ENCODE data around the gene AKR1E2. TPM values are rescaled to one million over a fixed set of nuclear protein-coding genes. Genes with fewer than 3 reads are reported as not detected.

Gene AKR1E2
- total and polyA plus RNA-seq, 2 of the 8 experiments (the other 6 are each of a cell fraction or from before 2014, with no cell fraction given), result 2.6 to 3.5 TPM

- no peak overlapping the region for H3K9ac ChIP-seq (replicated peaks in 1 of 4; ENCODE audit: extremely low read depth in 1 of 4, low read depth in 3 of 4, low read length in 3 of 4)
- no peak overlapping the region for H2BK12ac ChIP-seq (ENCODE audit: low read depth, low read length)
- H2AK5ac ChIP-seq (ENCODE audit: low read depth, low read length), result no peak overlapping the region
- H2AFZ ChIP-seq (ENCODE audit: low read length), result no peak overlapping the region; the same call in 1 of the 2 replicates
- no peak overlapping the region for H3K23ac ChIP-seq (ENCODE audit: insufficient read length)
- no peak overlapping the region for H3K4ac ChIP-seq (replicated peaks; ENCODE audit: insufficient read length, low read depth, low read length)
- no peaks in the 10 kb centered on the region for H3K4me1 ChIP-seq (replicated peaks in 1 of 4; ENCODE audit: control insufficient read depth in 3 of 4, insufficient read depth in 4 of 4, low read length in 3 of 4)
- H4K5ac ChIP-seq (ENCODE audit: insufficient read length, low read depth, low read length), result no peak overlapping the region
- CTCF ChIA-PET (ENCODE audit: partially characterized antibody), result interaction anchor here (1.4 to 1.5 kb wide), 2 partner anchors 39 to 735 kb away, joined by 3 to 4 read pairs; no protein-coding TSS in a partner anchor
- H2BK15ac ChIP-seq (ENCODE audit: low read length), result no peak overlapping the region
- no peaks in the 10 kb centered on the region for H3K23me2 ChIP-seq (ENCODE audit: low read depth, low read length)
- TF ChIP-seq CHD1 (IDR thresholded peaks at IDR 0.05; ENCODE audit: low read depth, low read length) (no peak), RFX5 (IDR thresholded peaks at IDR 0.05; ENCODE audit: borderline replicate concordance, low read depth, low read length) (no peak), HDAC2 (IDR thresholded peaks at IDR 0.05; ENCODE audit: borderline replicate concordance in 1 of 2, low read depth in 2 of 2, low read length in 2 of 2) (no peak), SP4 (IDR thresholded peaks at IDR 0.05; ENCODE audit: low read length) (no peak), CREB1 (IDR thresholded peaks at IDR 0.05) (no peak), CBX8 (IDR thresholded peaks at IDR 0.05; ENCODE audit: borderline replicate concordance, low read depth, low read length) (no peak), GABPA (IDR thresholded peaks at IDR 0.05; ENCODE audit: borderline replicate concordance, insufficient read depth, low read length) (no peak), EP300 (IDR thresholded peaks at IDR 0.05; ENCODE audit: borderline replicate concordance in 1 of 2, low read depth in 2 of 2, low read length in 2 of 2) (no peak)
- H2BK5ac ChIP-seq (ENCODE audit: low read depth, low read length), result no peak overlapping the region
- H2BK20ac ChIP-seq (ENCODE audit: low read length), result no peak overlapping the region
- H4K8ac ChIP-seq (ENCODE audit: extremely low read depth, insufficient read depth, low read length), result no peak overlapping the region
- no peak overlapping the region for H3K27ac ChIP-seq (ENCODE audit: low read depth, low read length)
- no peak overlapping the region for H3K14ac ChIP-seq (ENCODE audit: insufficient read length)
- H2BK120ac ChIP-seq (replicated peaks; ENCODE audit: low read depth, low read length), result no peak overlapping the region
- no peaks in the 10 kb centered on the region for H4K20me1 ChIP-seq (replicated peaks in 1 of 2; ENCODE audit: control insufficient read depth in 1 of 2, insufficient read depth in 2 of 2, low read length in 2 of 2)
- no peaks in the 10 kb centered on the region for H3K9me3 ChIP-seq (ENCODE audit: insufficient read depth in 2 of 2, low read depth in 1 of 2, low read length in 1 of 2)
- no peak overlapping the region for H4K91ac ChIP-seq (replicated peaks; ENCODE audit: insufficient read length, low read length)
- no peak overlapping the region for H3K18ac ChIP-seq (ENCODE audit: extremely low read depth, low read length)
- H3K36me3 ChIP-seq (ENCODE audit: control insufficient read depth in 2 of 4, insufficient read depth in 4 of 4, low read length in 3 of 4), result no peaks in the 10 kb centered on the region
- H3K27me3 ChIP-seq (replicated peaks in 1 of 4; ENCODE audit: control insufficient read depth in 3 of 4, extremely low read depth in 1 of 4, insufficient read depth in 3 of 4, low read length in 3 of 4), result no peaks in the 10 kb centered on the region
- no peak overlapping the region for H3K56ac ChIP-seq (replicated peaks; ENCODE audit: insufficient read length, low read depth, low read length)
- DNase-seq (ENCODE audit: low read depth in 1 of 2, low spot score in 2 of 2) (no peak), FAIRE-seq (no peak)
- POLR2A ChIA-PET (ENCODE audit: partially characterized antibody), result no interaction called here
- H3K4me3 ChIP-seq (ENCODE audit: extremely low read depth in 1 of 4, insufficient read depth in 2 of 4, low read depth in 3 of 4, low read length in 4 of 4), result no peak overlapping the region
- whole genome bisulfite sequencing, 2 experiments (ENCODE audit: extremely low coverage in 1 of 2, insufficient coverage in 1 of 2, insufficient read length in 1 of 2, insufficient replicate concordance in 2 of 2, low coverage in 1 of 2, low lambda C conversion rate in 2 of 2, missing lambda C conversion rate in 1 of 2), result 61% methylated on average over 5 of the region's 5 CpGs; no CpG with 5 or more reads in 1 of the 2 experiments
- H3K4me2 ChIP-seq (ENCODE audit: insufficient read depth in 1 of 2, low read depth in 2 of 2, low read length in 2 of 2), result no peak overlapping the region
- no peaks in the 10 kb centered on the region for H3K79me1 ChIP-seq (ENCODE audit: low read depth, low read length)
- no peaks in the 10 kb centered on the region for H3K79me2 ChIP-seq (ENCODE audit: control insufficient read depth in 1 of 2, insufficient read depth in 2 of 2, low read length in 2 of 2)
Observed at GRCh38 chr10:4888236-4888635, 62.2 kb downstream of the AKR1E2 start.
